ENCODE data around the gene ADRA2C. TPM values are rescaled to one million over a fixed set of nuclear protein-coding genes. Genes with fewer than 3 reads are reported as not detected.

Gene ADRA2C
- total RNA-seq, 1 experiment from 2014 or later = 8.6 TPM

- Histone ChIP-seq H3K27me3 (ENCODE audit: insufficient read depth, low read length) (no peaks in the 10 kb centered on the region), H2BK12ac (ENCODE audit: insufficient read length, low read depth, low read length) (no peak overlapping the region), H3K9ac (ENCODE audit: extremely low read depth, insufficient read length, low read length) (no peak overlapping the region), H3T11ph (ENCODE audit: low read length) (no peak overlapping the region), H2BK20ac (ENCODE audit: low read depth, low read length, poor library complexity, severe bottlenecking) (no peak overlapping the region), H3K18ac (ENCODE audit: insufficient read length, low read depth, low read length) (no peak overlapping the region), H4K91ac (ENCODE audit: insufficient read length, low read depth, low read length) (no peak overlapping the region), H3K4me2 (ENCODE audit: insufficient read depth, insufficient read length, low read length) (peak overlapping the region; percentile 50), H3K4ac (ENCODE audit: low read depth, low read length) (no peak overlapping the region), H2BK120ac (ENCODE audit: low read depth, low read length, poor library complexity, severe bottlenecking) (no peak overlapping the region), H2BK5ac (ENCODE audit: insufficient read length, low read length) (no peak overlapping the region), H3K4me1 (ENCODE audit: insufficient read depth, low read length) (no peaks in the 10 kb centered on the region), H4K20me1 (ENCODE audit: control insufficient read depth, insufficient read depth, insufficient read length) (no peaks in the 10 kb centered on the region), H3K27ac (ENCODE audit: insufficient read length, low read depth, low read length) (no peak overlapping the region), H3K23me2 (ENCODE audit: insufficient read length, low read depth, low read length, poor library complexity, severe bottlenecking) (peaks cover 3% of the 10 kb centered on the region), H3K79me2 (ENCODE audit: insufficient read depth, low read length) (no peaks in the 10 kb centered on the region), H2BK15ac (ENCODE audit: low read depth, low read length) (no peak overlapping the region), H4K8ac (replicated peaks; ENCODE audit: insufficient read length, low read depth, low read length) (no peak overlapping the region), H4K5ac (ENCODE audit: insufficient read length, low read depth, low read length) (no peak overlapping the region), H3K23ac (ENCODE audit: insufficient read length, low read depth, low read length) (no peak overlapping the region), H2AFZ (ENCODE audit: low read length) (no peak overlapping the region), H3K9me3 (ENCODE audit: control insufficient read depth, low read depth, low read length) (no peaks in the 10 kb centered on the region), H3K56ac (ENCODE audit: insufficient read length, low read depth, low read length) (no peak overlapping the region), H3K14ac (ENCODE audit: insufficient read depth, low read length) (no peak overlapping the region), H2AK5ac (ENCODE audit: insufficient read length, low read length) (no peak overlapping the region), H3K79me1 (ENCODE audit: insufficient read depth, low read depth, low read length, poor library complexity, severe bottlenecking) (no peaks in the 10 kb centered on the region)
- Mint-ChIP-seq H3K9me3 (peaks cover 10 to 15% of the 10 kb centered on the region in 2 experiments), H3K36me3 (ENCODE audit: insufficient read depth in 1 of 3, low read depth in 3 of 3) (peaks cover 0 to 12% (median 6%) of the 10 kb centered on the region in 3 experiments; a peak in 4 of 7 replicates), H3K27ac (no peak overlapping the region; a peak in 1 of 7 replicates), H3K4me3 (peak overlapping the region in 1 of 2 experiments; percentile 60; a peak in 2 of 5 replicates), H3K4me1 (peaks cover 26 to 41% of the 10 kb centered on the region in 2 experiments), H3K27me3 (ENCODE audit: low read depth) (peaks cover 70% of the 10 kb centered on the region)
- DNase-seq = no peak
- WGBS (ENCODE audit: extremely low coverage, insufficient read length, low lambda C conversion rate) = no CpG with 5 or more reads among the region's 32 CpGs
- no peak for TF ChIP-seq CTCF (conservative IDR thresholded peaks at IDR 0.05)
Measured at GRCh38 chr4:3745886-3746656, 20.1 kb upstream of the ADRA2C start.

Measured in H9 (cell line).